Stimulated activated naive CD8-positive, alpha-beta T cell treated with anti-CD3 and anti-CD28 coated beads, Interleukin-15, Interleukin-2, amounts not matched to agents 100 ng/mL and 50 ng/mL, for 24 hours (primary cell): ENCODE measurements around the gene LPAR2.
A peak's percentile ranks its signal among the peaks of the same experiment; 100 is the strongest.
"Not testable (repeated sequence)": the region's sequence is repeated elsewhere in the genome, so short reads cannot be mapped to it uniquely, and the experiment has no call there.

ENCODE experiments used
- H3K27ac Mint-ChIP-seq: one replicate; pipeline ENCODE4 v1.8.0; 2021; ENCODE audit warnings: mild to moderate bottlenecking, mixed read lengths
- H3K27me3 Mint-ChIP-seq: one replicate; pipeline ENCODE4 v1.8.0; 2021; ENCODE audit warnings: mixed read lengths
- H3K36me3 Mint-ChIP-seq: one replicate; pipeline ENCODE4 v1.8.0; 2021; ENCODE audit warnings: low read depth, mixed read lengths
- H3K4me1 Mint-ChIP-seq: one replicate; pipeline ENCODE4 v1.8.0; 2021; ENCODE audit warnings: low read depth, mixed read lengths
- H3K4me3 Mint-ChIP-seq: one replicate; pipeline ENCODE4 v1.8.0; 2021; ENCODE audit warnings: mild to moderate bottlenecking, mixed read lengths
- H3K9me3 Mint-ChIP-seq: one replicate; pipeline ENCODE4 v1.8.0; 2021; ENCODE audit warnings: mixed read lengths

Gene LPAR2

DNA sequence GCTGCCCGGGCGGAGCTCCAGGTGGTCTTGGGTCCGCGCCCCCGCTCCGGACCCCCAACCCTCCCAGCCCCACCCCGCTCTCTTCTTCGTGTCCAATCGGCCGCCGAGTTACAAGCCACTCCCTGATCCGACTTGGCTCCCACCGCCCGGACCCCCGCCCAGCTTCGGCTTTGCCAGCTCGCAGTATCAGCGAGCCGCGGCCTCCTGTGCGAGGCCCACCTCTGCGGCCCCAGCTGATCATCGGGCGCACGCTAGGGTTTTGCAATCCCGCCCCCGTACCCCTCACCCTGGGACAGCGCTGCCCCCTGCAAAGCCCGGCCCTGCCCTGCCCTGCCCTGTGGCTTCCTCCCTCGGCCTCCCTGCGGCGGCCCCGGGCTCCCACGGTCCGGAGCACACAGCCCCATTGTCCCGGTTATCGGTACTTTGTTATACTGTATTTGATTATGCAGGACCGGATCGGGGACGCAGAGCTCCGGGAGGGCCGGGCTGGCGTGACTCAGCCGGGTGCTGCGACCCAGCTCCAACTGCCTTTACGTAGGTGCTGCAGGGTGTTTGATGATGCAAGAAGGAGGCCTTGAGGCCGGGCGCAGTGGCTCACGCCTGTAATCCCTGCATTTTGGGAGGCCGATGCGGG, 598 bp upstream of the LPAR2 start:
- H3K27me3 Mint-ChIP-seq: no peaks in the 10 kb centered on the region
- H3K4me3 Mint-ChIP-seq: peak overlapping the region; percentile 63
- H3K4me1 Mint-ChIP-seq: peaks cover 27% of the 10 kb centered on the region
- H3K9me3 Mint-ChIP-seq: no peaks in the 10 kb centered on the region
- peaks cover 17% of the 10 kb centered on the region for H3K36me3 Mint-ChIP-seq
- H3K27ac Mint-ChIP-seq: peak overlapping the region; percentile 70

GRCh38 chr19:19626516-19627472, 1.2 kb downstream of the LPAR2 start:
- Mint-ChIP-seq H3K9me3 (no peaks in the 10 kb centered on the region), H3K36me3 (peaks cover 4% of the 10 kb centered on the region), H3K4me1 (peaks cover 27% of the 10 kb centered on the region), H3K27ac (peak overlapping the region; percentile 90), H3K4me3 (peak overlapping the region; percentile 87), H3K27me3 (no peaks in the 10 kb centered on the region)

DNA sequence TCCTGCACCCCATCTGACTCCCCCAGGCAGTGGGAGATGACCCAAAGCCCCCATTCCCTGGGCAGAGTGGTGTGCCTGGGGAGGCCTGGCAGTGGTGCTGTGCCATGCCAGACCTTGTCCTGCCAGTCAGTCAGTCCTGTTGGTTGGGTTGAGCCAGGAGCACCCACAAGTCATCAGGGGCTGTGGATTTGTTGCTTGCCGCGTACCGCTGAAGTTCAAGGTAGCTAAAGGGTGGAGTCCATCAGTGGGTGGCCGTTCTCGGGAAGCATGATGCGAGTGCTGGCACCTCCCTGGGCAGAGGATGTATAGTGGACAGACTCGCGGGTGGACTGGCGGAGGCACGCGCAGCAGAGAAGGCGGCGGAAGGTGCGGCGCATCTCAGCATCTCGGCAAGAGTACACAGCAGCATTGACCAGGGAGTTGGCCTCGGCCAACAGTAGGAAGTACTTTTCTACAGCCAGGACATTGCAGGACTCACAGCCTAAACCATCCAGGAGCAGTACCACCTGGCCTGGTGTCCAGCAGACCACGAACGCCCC, 3.9 kb downstream of the LPAR2 start:
- Mint-ChIP-seq H3K36me3 (peaks cover 4% of the 10 kb centered on the region), H3K4me1 (peaks cover 31% of the 10 kb centered on the region), H3K4me3 (no peak overlapping the region), H3K9me3 (no peaks in the 10 kb centered on the region), H3K27me3 (no peaks in the 10 kb centered on the region), H3K27ac (no peak overlapping the region)

DNA sequence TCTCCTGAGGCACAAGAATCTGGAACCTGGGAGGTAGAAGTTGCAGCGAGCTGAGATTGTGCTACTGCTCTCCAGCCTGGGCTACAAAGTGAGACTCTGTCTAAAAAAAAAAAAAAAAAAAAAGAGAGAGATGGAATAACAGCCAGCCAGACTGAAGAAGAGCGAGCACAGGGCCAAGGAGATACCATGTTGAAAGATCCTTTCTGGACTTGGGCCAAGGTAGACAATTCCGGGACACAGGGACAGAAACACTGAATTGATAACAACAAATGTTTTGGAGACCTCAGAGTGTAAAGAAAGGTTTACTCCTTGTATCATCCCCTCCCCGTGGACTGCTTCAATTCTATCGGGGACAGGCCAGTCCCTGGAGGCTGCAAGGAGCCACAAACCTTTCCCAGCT, 4.6 kb downstream of the LPAR2 start:
- H3K36me3 Mint-ChIP-seq: peaks cover 4% of the 10 kb centered on the region
- H3K27ac Mint-ChIP-seq: no peak overlapping the region
- H3K4me1 Mint-ChIP-seq: peaks cover 30% of the 10 kb centered on the region
- H3K27me3 Mint-ChIP-seq: no peaks in the 10 kb centered on the region
- H3K9me3 Mint-ChIP-seq: no peaks in the 10 kb centered on the region
- H3K4me3 Mint-ChIP-seq: no peak overlapping the region

GRCh38 chr19:19619849-19620210, 8.2 kb downstream of the LPAR2 start:
- Mint-ChIP-seq H3K27ac (no peak overlapping the region), H3K4me1 (peaks cover 34% of the 10 kb centered on the region), H3K9me3 (no peaks in the 10 kb centered on the region), H3K4me3 (no peak overlapping the region), H3K27me3 (no peaks in the 10 kb centered on the region), H3K36me3 (peaks cover 4% of the 10 kb centered on the region)

- Mint-ChIP-seq H3K4me1 (peaks cover 39% of the 10 kb centered on the region), H3K27me3 (no peaks in the 10 kb centered on the region), H3K36me3 (peaks cover 4% of the 10 kb centered on the region)
Observed at GRCh38 chr19:19619181-19619848, 8.7 kb downstream of the LPAR2 start.

DNA sequence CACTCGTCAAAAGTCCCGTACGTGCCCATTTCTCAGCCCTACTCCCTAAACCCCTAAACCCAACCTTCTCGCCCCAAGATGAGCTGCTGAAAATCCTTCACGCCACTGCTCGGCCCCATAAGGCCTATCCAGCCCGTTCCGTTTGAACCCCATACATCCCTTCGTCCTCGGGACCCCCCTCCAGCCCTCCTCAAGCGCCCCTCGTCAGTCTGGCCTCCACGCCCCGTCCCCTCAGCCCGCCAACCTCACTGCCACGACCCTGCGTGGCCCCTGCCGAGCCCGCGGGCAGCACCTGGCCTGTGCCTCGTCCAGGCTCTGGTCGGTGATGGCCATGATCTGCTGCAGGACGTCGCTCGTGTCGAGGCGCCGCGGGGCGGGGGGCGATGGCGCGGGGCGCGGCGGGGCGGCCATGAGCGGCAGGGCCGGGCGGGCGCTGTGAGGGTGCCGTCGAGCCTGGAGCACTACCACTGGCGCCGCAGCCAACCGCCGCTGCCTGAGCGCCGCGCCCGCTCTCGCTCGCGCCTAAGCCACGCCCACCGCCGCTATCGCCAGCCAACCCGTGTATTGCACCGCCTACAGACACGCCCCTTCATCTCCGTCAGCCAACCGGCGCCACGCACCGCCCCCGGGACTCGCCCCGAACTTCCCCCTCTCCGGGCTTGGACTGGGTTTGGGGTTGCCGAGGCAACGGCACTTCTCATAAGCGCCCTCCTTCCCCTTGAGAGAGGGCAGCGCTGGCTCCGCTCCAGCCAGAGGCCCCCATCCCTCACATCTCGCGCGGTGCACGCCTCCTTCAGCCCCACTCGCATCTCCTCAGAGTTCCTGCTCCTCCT, 9.6 kb downstream of the LPAR2 start, which contains the start of gene PBX4:
PBX4 (minus strand) TSS at position 469 of the 833 bp plus-strand sequence; CDS start at position 411, 58 bp downstream.
- peak within 1 kb of the TSS; percentile 89 for H3K27ac Mint-ChIP-seq
- peaks cover 47% of the 10 kb centered on the region for H3K4me1 Mint-ChIP-seq
- H3K4me3 Mint-ChIP-seq: peak within 1 kb of the TSS; percentile 86
- no peaks in the 10 kb centered on the region for H3K27me3 Mint-ChIP-seq
- H3K36me3 Mint-ChIP-seq: peaks cover 8% of the 10 kb centered on the region
- no peaks in the 10 kb centered on the region for H3K9me3 Mint-ChIP-seq

More at GRCh38 chr19:19619181-19619848, 8.7 kb downstream of the LPAR2 start:
- Mint-ChIP-seq H3K9me3 (no peaks in the 10 kb centered on the region), H3K4me3 (peak overlapping the region; percentile 86), H3K27ac (peak overlapping the region; percentile 89)

DNA sequence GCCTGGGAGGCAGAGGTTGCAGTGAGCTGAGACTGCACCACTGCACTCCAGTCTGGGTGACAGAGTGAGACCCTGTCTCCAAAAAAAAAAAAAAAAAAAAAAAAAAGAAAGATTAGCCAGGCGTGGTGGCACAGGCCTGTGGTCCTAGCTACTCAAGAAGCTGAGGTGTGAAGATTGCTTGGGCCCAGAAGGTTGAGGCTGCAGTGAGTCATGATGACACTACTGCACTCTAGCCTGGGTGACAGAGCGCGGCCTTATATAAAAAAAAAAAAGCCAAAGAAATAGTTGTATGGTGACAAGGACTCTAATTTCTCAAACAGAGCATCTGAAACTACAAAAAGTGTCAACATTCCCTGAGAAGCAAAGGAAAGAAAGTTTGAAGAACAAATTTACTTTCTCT, 12.9 kb downstream of the LPAR2 start:
- Mint-ChIP-seq H3K9me3 (no peaks in the 10 kb centered on the region), H3K4me3 (peak overlapping the region; percentile 15), H3K4me1 (peaks cover 52% of the 10 kb centered on the region), H3K27ac (peak overlapping the region; percentile 50), H3K27me3 (no peaks in the 10 kb centered on the region), H3K36me3 (peaks cover 8% of the 10 kb centered on the region)

GRCh38 chr19:19613506-19613905, 14.5 kb downstream of the LPAR2 start:
- Mint-ChIP-seq H3K27ac (no peak overlapping the region), H3K36me3 (peaks cover 14% of the 10 kb centered on the region), H3K27me3 (no peaks in the 10 kb centered on the region), H3K9me3 (no peaks in the 10 kb centered on the region), H3K4me1 (peaks cover 46% of the 10 kb centered on the region), H3K4me3 (no peak overlapping the region)

GRCh38 chr19:19610376-19611202, 17.4 kb downstream of the LPAR2 start:
- Mint-ChIP-seq H3K4me3 (no peak overlapping the region), H3K9me3 (no peaks in the 10 kb centered on the region), H3K4me1 (peaks cover 39% of the 10 kb centered on the region), H3K36me3 (peaks cover 17% of the 10 kb centered on the region), H3K27ac (peak overlapping the region; percentile 45), H3K27me3 (no peaks in the 10 kb centered on the region)

- H3K9me3 Mint-ChIP-seq, H3K36me3 Mint-ChIP-seq, H3K4me3 Mint-ChIP-seq, H3K27ac Mint-ChIP-seq, H3K27me3 Mint-ChIP-seq: not testable (repeated sequence)
- H3K4me1 Mint-ChIP-seq: peaks cover 41% of the 10 kb centered on the region
Observed at GRCh38 chr19:19606686-19607085, 21.3 kb downstream of the LPAR2 start.

DNA sequence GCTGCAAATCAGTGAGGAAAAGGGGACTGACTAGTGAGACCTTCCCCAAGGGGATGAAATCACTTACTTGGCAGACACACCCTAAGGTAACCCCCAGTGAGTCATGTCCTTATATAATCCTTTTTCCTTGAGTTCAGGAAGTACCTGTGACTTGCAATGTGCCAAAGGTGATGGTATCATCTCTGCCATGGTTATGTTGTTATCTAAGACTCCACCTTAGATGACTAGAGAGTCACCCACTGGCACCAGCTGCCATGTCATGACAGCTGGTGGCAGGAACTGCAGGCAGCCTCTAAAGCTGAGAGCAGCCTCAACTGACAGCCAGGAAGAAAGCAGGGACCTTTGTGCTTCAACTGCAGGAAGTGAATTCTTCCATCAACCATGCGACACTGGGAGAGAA, 22.0 kb downstream of the LPAR2 start:
- peaks cover 13% of the 10 kb centered on the region for H3K36me3 Mint-ChIP-seq
- H3K9me3 Mint-ChIP-seq: no peaks in the 10 kb centered on the region
- no peak overlapping the region for H3K4me3 Mint-ChIP-seq
- H3K27ac Mint-ChIP-seq: peak overlapping the region; percentile 60
- no peaks in the 10 kb centered on the region for H3K27me3 Mint-ChIP-seq
- H3K4me1 Mint-ChIP-seq: peaks cover 48% of the 10 kb centered on the region

DNA sequence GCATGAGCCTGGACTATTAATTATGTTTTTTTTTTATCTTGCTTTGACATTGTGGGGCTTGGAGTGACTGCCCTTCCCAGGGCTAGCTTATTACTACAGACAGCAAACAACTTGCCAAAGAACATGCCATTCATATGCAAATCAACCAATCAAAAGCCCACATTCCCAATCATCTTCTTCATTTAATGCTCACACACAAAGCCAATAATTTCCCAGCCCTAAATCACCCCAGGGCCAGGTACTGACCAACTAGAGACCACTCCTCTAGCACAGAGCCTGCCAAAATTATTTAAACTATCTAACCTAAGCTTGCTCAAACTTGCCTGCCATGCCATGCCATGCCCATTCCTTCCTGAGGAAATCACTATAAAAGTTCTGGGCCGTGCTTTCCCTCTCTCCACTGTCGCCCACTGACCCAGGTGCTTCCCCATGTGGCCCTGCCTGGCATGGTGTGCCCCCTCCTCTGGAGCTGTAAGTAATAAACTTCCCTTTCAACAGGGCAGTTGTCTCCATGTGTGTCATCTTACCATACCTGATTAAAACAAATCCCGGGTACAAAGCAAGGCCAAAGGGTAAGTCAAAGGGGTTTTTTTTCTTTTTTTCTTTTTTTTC, 25.2 kb downstream of the LPAR2 start:
- H3K4me1 Mint-ChIP-seq: peaks cover 67% of the 10 kb centered on the region
- H3K4me3 Mint-ChIP-seq: no peak overlapping the region
- H3K9me3 Mint-ChIP-seq: no peaks in the 10 kb centered on the region
- peaks cover 7% of the 10 kb centered on the region for H3K36me3 Mint-ChIP-seq
- peak overlapping the region; percentile 86 for H3K27ac Mint-ChIP-seq
- H3K27me3 Mint-ChIP-seq: no peaks in the 10 kb centered on the region
